ENCODE data around the gene VARS1.

VARS1 gene

DNA sequence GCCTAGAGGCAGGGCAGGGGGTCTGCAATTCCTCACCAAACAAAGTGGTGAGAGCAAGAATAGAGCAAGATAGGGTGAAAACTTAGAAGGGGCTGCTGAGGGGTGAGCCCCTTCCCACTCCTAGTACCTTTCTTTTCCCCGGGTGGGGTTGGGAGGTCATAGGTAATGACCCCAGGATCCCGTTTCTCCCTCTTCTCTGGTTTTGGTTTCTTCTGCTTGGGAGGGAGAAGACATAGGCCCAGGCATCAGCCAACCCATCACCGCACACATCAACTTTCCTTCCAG is 3.5 kb downstream of the VARS1 start:
- no peak for DNase-seq

DNA sequence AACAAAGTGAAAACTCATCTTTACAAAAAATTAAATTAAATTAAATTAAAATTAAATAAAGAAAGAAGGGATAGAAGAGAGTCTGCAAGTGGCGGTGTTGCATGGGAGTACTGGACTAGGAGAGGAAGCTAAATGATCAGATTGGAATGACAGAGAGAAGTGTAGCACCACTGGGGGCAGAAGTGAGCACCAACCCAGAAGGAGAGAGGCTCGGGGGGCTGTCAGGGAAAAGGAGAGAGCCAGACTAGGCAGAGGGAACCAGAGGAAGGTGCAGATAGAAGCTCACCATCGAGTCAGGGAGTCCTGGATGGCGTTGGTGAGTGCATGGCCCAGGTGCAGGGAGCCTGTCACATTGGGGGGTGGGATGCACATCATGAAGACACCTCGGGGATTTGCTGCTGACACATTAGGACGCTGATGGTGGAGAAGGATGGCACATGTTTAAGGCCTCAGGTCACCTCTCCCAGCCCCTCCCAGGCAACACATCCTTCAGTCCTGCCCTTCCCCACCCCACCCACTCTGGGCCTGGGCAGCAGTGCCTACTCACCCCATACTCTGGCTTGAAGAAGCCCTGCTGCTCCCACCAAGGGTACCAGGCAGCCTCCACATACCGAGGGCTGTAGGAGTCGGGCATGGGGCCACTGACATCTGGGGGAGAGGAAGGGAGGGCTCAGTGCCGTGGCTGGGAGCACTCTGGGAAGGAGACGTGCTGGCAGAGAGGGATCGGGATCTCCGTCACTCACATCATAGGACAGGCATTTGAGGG is 4.0 kb downstream of the VARS1 start:
- peak; percentile 36 for DNase-seq

DNA sequence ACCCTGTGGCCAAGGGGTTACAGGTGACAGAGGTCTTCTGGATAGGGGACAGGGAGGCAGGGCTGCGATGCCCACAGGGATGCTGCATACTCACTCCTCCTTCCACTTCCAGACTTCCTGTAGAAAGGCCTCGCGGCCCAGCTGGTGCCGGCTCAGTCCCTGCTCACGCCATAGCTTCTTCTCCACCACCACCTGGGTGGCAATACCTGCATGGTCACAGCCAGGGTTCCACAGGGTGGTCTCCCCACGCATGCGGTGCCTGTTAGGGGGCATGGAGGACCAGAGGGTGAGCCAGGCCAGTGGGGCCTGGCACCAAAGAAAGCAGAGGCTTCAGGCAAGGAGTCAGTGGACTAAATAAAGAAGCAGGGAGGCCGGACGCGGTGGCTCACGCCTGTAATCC is 10.1 kb downstream of the VARS1 start:
- no peak for DNase-seq

DNA sequence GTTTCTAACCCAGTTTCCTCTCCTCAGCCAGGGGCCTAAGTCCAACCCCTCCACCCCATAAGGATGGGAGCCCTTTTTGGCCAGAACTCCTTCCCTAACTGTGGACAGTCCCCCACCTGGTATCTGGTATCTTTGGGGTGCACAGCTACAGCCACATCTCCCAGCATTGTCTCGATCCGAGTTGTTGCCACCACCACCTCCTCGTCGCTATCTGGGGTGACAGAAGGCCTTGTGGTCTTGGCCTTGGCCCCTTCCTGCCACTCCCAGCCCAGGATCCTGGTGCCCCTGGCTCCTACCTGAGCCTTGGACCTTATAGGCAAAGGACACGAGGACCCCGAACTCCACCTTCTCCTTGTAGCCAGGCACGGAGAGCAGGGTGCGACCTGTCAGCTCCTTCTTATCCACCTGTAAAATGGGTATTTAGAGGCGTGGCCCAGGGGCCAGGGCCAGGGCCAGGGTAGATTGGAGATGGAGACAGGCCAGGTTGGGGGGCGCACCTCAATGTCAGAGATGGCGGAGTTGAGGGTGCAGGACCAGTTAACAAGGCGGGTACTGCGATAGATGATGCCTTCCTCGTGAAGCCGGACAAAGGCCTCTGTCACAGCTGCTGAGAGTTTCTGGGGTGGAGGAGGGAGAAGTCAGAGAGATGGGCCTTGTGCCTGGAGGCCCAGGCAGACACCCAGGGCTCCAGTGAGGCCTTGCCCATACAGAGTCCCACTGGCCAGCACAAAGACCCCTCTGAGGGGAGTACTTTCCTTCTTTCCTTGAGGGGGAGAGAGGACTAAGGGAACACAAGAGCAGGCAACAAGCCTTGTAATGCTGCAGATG is 11.2 kb downstream of the VARS1 start:
- DNase-seq = no peak

DNA sequence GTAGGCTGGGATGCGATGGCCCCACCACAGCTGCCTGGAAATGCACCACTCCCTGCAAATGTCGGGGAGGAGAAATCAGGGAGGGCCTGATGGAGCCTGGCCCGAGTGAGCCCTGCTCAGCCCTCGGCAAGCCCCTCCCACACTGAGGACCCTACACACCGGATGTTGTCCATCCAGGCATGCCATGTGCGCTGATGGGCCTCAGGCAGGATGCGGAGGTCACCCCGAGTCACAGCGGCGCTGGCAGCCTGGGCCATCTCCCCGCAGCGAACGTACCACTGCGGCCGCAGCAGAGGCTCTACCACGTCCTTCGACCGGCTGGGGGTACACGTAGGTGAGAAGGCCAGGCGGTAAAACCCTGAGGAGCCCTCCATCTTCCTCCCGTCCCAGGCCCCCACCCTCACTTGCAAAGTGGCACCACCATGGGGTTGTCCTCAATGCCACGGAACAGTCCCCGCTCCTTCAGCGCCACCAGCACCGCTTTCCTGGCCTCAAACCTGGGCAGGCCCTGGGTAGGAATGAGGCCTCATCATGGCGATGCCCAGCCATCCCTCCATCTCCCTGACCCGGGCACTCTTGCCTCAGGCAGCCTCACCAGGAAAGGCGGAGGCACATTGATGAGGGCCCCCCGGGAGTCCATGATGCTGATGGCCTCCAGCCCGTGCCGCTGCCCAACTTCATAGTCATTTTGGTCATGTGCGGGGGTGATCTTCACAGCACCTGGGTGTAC is 13.3 kb downstream of the VARS1 start:
- no peak for DNase-seq

DNA sequence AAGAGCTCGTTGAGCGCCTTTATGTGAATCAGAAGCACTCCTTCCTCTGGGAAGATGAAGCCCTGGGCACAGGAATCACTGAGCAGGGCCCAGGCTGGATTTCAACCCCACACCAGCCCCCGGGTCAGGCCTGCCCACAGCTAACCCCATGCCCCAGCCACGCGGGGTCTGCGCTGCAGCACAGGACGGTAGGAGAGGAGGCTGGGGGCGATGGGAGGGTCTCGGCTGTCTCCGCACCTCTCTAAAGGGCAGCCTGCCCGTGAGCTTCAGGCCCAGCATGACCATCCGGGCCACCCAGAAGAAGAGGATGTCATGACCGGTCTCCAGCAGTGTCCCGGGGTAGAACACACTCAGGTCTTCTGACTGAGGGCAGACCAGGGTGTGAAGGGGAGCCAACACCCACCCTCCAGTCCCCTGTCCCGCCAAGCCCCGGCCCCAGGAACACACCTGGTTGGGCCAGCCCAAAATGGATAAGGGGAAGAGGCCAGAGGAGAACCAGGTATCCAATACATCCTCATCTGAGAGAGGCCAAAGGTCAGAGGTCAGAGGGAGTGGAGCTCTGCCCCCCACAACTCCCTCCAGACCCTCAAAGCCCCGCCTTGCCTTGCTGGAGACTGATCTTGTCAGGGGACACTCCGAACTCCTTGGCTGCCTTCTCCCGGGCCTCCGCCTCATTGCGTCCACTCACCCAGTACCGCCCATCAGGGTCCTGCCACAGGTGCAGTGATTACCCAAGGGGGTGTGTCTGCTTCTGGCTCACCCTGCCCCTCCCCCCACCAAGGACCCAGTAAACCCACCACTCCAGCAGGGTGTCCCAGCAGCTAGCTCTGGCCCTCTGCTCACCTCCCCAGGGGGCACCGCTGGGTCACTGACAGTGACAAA is 14.1 kb downstream of the VARS1 start:
- no peak for DNase-seq

DNA sequence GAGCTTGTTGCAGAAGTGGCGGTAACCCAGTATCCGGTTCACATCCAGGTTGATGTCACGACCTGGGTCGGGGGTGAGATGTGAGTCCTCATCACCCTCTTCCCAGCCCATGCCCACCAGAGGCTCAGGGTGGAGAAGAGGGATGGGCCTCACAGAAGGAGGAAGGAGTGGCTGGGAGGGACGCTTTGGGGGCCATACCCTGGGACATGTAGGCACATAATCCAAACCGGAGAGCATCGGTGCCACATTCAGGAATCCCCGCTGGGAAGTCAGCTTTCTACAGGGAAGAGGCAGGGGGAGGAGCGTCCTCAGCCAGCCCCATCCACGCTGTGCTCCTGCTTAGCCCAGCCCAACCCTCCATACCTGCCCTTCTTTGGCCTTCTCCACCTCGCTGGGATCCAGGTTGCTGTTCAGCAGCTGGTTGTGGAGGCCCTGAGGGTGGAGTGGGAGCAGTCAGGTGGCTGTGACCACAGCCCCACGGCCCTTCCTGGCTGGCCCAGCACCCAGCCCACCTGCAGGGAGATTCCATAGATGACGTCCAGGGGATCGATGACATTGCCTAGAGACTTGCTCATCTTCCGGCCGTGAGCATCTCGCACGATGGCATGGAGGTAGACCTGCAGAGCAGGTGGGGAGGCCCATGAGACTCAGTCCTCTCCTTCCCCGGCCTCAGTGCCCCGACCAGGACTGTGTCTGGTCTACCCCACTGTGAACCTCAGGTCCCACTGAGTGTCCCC is 14.9 kb downstream of the VARS1 start:
- no peak for DNase-seq

DNA sequence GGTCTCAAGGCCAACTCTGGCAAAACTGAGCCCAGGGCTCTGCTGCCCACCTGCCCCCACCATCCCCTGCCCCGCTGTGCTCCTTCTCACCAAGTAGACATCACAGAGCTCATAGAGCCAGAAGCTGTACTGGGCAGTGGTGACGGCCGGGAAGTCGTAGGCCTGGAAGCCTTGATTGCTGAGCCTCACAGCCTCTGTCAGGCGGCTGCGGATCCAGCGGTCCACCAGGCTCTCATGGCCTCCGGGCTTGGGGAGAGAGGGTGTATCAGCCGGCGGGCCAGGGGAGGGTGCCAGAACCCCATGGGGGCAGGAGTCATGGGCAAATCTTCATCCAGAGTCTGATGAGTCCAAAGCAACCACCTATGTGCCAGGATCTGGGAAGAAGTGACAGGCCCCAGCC is 15.6 kb downstream of the VARS1 start:
- DNase-seq = no peak

DNA sequence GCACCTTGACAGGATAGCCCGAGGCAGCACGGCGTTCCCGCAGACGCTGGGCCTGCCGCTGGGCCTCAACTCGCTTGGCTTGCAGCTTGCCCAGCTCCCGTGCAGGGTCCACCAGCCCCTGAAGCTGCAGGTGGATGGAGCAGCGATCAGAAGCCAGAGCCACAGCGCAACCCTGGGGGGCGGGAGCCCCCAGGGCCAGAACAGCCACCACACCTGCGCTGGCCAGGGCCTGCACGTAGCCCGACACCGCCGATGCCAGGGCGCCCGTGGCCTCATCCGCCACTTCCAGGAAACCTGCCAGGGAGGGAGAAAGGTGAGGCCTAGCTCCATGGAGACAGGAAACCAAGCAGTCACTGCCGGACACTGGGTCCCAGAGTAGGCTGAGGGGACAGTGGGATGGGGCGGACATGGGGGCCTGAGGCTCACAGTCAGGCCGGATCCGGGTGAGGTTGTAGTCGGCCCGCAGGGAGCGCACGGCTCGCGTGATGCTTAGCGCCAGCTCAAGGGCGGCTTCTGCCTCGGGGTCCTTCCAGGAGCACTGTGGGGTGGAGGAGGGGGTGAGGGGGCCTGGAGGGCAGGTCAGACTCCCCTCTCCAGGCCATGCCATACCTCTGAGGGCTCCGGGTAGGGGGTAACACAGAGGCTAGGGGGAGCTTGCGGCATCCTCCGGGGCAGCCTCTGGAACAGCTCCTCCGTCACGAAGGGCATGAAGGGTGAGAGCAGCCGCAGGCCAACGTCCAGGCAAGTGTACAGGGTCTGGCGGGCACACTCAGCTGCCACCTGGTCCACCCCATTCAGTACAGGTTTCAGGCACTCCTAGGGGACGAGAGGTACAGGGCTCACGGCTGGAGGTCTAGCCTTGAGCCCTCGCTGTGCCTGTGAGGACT is 16.3 kb downstream of the VARS1 start:
- no peak for DNase-seq

DNA sequence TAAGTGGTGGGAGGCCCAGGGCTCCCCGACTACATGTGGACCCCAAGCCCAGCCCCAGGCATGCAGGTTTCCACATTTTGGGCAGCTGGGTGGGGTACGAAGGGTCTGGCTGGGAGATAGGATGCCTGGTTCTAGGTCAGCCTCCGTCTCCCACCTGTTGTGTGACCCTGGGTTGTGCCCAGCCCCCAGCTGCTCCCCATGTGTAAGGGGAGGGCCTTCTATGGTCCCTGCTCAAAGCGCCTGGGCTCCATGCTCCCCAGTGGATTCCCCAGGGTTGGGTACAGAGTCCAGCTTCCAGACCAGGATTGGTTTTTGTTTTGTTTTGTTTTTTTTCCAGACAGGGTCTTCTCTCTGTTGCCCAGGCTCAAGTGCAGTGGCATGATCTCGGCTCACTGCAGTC is 17.4 kb downstream of the VARS1 start:
- no peak for DNase-seq

DNA sequence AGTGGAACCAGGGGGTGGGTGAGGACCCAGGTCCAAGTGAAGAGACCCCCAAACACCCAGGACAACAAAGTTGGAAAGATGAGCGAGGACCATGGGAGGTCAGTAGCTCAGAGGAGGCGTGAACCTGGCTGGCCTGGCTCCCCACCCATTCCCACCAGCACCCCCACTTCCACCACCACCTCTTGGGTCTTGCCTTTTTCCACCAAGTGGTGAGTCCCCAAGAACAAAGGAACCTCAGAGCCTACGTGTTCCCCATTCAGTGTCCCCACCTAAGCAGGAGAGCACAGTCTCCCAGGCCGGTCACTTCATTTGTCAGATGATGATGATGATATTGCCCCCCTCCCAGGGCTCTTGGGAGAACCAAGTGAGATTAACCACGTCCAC is 17.9 kb downstream of the VARS1 start:
- DNase-seq = no peak

DNA sequence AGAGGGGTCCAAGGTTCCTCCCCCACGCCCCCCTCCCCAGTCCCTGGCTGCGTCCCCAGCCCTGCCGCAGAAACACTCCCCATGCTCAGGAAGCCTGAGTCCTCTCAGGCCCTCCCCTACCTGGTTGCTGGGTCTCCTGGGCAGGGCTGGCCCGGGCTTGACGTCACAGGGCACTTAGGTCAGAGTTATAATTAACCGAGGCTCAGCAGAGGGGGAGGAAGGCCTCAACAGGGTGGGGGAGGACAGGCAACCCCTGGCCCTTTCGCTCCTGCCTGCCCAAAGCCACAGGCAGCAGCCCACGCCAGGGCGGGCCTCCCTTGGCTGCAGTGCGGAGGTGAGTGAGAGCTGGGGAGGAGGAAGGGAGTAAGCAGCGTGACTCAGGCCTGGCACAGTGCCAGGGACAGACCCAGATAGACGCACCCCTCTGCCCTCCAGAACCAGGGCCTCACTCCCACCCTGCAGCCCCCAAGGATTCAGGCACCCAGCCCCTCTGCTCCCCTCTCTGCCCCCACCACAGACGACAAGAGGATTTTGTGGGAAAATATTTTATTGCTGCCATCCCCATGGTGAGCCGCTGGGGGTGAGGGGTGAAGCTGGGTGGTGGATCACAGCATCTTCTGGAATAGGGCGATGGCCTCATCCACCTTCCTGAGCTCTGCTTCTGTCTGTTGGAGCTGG is 18.4 kb downstream of the VARS1 start, which contains the start of gene VWA7:
Gene VWA7, minus strand, starts transcription at position 340 of the 678 bp plus-strand sequence. CDS start 549 bp downstream, outside the sequence.
- peak; percentile 27 for DNase-seq

DNA sequence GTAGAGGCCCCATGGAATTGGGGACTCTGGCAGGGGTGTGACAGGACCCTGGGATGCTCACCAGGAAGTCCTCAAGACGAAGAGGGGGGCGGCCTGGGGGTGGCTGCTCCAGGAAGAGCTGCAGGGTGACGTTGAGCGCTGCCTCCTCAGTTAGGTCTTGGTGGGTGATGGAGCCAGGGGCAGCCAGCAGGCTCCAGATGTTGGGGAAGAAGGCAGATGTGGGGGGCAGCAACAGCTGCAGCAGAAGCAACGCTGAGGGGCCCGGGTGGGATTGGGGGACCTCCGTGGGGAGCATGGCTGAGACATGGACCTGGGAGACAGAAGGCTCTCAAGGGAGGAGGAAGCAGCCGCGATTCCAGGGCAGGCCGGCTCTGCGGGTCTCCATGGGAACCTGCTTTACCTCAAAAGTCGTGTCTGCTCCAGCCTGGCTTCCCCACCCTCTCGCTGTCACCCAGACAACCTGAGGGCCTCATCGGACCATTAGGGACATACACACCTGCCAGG is 19.0 kb downstream of the VARS1 start:
- peak; percentile 11 for DNase-seq

DNA sequence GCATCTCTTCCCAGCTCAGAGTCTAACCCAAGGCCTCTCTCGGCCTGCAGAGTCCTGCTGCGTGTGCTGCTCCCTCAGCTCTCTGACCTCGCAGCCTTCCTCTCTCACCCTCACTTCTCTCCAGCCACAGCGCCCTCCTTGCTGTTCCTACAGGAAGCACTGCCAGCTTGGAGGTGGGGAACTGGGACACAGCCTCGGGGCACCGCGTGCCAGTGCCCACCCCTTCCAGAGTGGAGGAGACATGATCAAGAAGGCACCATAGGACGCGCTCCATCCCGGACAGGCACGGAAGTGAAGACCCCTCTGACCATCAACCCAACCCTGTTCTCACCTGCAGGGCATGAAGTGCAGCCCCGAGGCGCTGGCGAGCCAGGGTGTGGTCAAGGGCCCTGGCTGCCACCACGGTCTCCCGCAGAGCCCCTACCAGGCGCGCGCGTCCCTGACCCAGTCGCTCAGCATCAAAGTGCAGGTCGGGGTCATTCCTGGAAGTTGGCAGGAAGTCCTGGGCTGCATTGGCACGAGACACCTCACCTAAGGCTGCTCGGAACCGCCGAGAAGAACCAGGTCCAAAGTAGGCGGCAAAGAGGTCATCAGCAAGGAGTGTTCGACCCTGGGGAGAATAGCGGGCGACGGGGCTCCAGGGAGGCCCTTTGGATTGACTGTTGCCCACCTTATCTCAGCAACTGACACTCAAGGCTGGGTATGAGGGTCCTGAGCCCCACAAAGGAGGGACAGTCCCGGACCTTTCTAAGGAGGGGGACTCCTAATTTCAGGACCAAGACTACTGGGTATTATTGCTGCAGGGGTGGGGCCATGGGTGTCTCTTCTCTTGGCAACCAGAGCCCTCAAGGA is 19.7 kb downstream of the VARS1 start:
- no peak for DNase-seq

DNA sequence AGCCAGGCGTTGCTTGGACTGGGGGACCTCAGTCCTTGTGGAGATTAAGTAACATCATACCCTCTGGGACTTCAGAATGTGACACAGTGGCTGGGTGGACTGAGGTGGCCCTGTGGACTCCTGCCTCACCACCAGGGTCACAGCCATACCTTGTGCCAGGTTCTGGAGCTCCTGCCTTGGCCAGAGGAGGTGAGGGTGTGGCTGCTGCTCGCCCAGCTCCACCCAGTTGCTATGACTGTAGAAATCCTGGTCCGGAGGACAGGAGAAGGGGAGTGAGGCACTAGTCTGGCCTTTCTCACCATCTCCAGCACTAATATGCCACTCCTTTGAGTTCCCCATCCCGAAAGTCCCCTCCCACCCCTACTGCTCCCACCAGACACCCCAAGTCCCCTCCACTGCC is 20.4 kb downstream of the VARS1 start:
- no peak for DNase-seq

DNA sequence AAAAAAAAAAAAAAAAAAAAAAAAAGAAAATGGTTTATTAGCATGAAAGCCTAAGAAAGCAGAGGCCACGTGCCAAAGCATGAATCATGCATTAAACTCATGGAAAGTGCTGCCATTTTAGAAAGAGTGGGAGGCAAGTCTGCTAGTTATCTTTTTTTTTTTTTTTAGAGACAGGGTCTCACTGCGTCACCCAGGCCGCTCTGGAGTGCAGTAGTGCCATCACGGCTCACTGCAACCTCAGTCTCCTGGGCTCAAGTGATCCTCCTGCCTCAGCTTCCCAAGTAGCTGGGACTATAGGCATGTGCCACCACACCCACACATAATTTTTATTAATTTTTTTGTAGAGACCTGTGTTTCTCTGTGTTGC is 23.6 kb downstream of the VARS1 start:
- DNase-seq = no peak

DNA sequence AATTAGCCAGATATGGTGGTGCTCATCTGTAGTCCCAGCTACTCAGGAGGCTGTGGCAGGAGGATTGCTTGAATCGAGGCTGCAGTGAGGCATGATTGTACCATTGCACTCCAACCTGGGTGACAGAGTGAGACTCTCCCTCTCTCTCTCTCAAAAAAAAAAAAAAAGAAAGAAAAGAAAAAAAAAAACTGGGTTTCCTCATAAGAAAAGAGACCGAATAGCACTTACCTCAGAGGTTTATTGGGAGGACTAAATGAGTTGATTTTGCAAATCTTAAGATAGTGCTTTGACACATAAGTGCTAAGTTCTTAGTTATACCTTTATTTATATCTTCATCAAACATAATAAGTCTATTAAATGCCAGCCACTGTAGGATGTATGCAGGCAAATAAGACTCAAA is 24.7 kb downstream of the VARS1 start:
- no peak for DNase-seq

DNA sequence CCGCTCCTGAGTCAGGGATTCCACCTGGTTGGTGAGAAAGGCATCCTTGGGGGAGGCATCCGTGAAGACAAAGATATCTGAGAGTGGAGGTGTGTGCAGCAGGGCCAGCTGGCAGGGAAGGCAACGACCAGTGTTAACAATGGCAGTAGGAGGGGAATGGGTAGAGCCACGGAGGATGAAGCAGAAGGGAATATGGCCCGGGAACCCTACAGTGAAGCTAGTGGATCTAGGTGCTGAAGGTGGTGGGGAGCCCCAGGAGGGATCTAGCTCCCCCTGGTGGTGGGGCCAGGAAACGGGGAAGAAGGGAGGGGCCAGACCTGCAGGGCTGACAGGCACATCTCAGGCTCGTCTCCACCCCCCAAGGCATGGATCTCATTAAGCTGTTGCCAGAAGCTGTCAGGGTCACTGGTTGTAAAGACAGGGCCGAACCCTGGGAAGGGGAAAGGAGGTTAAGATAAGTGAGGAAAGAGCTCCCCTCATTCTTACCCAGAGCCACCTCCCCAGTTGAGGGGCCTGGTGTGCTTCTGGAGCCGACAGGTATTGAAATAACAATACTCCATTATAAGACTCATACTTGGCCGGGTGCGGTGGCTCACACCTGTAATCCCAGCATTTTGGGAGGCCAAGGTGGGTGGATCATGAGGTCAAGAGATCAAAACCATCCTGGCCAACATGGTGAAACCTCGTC is 25.7 kb downstream of the VARS1 start:
- peak; percentile 29 for DNase-seq

All from DMS 273 treated with DMSO at 0.1 percent for 48 hours (cell line).